IPS DF 19.7 (cell line): ENCODE data around the gene TUSC2.

Source experiments
- DNase-seq: peaks from one replicate; pipeline ENCODE4 v3.0.0-alpha.2; 2013; ENCODE audit warnings: low read depth, low spot score

The TUSC2 gene

GRCh38 chr3:50336452-50337174 lies 8.6 kb upstream of the TUSC2 start:
- no peak for DNase-seq

DNA sequence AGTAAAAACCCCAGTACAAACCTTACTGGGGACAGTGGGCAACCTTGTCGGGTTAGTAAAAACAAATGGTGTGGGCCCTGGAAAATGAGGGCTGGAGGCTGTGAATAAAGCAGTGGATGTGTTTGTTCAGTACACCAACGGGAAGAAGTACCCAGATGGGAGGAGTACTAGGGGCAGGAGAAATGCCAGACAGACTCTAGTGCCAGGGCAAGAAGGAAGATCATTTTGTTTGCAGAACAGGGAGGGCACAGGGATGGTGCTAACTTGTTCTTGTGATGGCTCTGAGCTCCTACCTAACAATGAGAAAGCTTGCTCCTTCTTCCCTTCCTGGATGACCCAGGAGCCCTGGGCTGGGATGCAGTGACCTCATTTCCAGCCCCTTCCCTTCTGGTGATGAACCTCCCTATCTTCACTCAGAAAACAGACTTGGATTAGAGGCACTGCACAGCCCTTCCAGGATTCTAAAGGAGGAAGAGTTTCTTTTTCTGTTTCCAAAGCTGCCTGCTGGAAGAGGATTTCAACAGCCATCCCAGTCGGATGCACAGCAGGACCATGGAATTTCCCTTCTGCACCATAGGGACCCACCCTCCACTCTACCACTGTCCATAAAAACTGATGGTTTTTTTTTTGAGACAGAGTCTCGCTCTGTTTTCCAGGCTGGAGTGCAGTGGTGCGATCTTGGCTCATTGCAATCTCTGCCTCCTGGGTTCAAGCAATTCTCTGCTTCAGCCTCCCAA lies 6.5 kb upstream of the TUSC2 start:
- DNase-seq, result no peak

DNA sequence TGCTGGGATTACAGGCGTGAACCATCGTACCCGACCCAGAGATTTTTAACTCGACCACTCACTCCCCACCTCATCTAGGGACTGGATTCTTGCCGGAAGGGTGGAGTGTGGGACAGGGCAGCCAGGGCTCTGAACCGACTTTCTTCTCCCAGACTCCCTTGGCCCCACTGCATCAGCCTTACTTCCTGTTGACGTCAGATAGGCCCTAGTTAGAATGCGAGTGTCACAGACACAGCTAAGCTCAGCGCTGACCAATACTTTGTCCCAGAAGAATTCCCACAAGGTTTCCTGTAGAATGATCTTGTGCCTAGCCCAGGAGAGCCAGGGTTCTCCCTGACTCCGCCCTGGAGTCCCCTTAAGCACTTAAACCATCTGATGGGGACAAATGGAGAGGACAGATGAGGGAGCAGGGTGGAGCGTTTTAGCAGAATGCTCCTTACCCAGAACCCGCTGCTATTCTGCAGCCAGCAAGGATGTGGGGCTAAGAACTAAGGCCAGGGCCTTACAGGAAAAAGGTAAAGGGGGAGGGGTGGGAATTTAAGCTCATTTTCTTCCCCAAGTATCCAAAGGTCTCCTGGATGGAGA lies 5.8 kb upstream of the TUSC2 start:
- DNase-seq, result no peak

GRCh38 chr3:50331364-50331907 lies 3.4 kb upstream of the TUSC2 start:
- DNase-seq, result no peak

DNA sequence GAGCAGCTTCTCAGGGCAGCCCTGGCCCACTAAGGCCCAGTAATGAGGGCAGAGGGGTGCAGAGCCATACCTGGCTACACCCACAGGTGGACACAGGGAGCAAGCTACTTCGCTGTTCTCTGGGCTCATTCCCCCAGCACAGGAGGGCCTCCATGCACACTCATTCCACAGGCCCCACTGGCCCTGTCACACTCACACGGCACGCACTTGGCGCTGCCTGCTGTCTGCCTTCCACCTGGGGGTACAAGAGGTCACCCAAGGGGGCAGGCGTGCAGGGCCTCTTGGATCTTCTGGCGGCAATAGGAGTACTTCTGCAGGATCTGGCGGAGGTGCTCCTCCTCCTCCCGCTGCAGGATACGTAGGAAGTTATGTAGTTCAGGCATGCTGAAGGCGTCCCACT lies 2.3 kb upstream of the TUSC2 start:
- DNase-seq, result no peak

GRCh38 chr3:50327129-50327528 lies 894 bp downstream of the TUSC2 start:
- no peak for DNase-seq

GRCh38 chr3:50326182-50326541 lies 1.9 kb downstream of the TUSC2 start:
- DNase-seq, result no peak

GRCh38 chr3:50325497-50326181 lies 2.4 kb downstream of the TUSC2 start:
- no peak for DNase-seq

- DNase-seq, result no peak
These were observed 2.9 kb downstream of the TUSC2 start for GRCh38 chr3:50325113-50325480.

DNA sequence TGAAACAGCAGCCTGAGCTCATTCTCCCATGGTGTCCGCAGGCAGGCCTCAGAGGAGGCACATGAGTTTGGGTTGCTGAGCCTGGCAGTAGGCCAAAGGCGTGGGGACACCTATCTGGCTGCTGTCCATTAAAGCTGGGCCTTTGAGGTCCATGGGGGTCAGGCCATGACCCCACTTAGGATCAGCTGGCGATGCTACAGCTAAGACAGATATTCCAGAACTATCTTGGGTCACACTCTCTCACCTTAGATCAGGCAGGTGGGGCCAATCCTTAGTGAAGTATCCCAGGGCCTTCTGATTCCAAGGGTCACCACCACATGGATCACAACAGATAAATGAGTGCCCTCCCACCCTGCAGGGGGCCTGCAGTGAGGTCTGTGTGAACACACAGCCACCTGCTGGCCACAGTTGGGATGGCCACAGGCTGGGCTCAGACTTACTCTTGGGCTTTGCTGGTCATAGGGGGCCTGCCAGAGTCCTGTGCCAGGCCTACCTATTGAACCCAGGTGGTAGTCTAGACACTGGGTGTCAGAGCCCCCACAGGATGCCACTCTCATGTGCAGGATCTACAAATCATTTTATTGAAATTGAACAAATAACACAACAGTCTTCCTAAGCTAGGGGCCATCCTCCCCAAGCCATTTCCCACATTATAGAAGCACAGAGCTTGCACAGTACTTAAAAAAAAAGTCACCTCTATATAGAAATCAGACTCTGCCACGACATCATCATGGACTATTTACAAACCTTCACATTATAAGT lies 3.5 kb downstream of the TUSC2 start:
- no peak for DNase-seq

DNA sequence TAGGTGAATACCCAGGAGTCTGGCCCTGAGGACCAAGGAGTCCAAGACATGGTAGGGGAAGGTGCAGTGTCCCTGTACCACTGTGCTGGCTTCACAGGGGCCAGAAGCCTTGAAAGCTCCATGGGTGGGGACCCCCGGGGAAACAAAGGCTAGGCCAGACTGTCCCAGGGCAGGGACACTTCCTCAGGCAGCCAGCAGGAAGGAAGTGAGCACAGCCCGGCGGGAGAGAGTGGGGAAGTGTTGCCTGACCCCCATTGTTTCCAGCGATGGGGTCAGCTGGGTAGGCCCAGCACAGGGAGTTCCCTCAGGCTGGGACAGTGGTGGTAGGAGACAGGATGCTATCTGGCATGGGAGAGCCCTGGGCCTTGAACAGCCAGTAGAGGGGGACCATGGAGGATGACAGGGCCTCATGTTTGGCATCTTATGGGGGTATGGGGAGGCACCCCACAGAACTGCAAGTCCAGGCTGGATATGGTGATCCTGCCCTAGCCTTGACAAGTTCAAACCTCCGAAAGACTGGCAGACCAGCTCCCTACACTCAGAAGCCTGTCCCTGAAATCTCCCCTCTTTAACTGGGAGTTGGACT lies 4.3 kb downstream of the TUSC2 start:
- no peak for DNase-seq

- DNase-seq, result no peak
These were observed 4.9 kb downstream of the TUSC2 start for GRCh38 chr3:50323092-50323600.

GRCh38 chr3:50322386-50323091 lies 5.5 kb downstream of the TUSC2 start, which contains the start of gene HYAL2:
Gene HYAL2 (minus strand): TSS chr3:50322745. CDS start chr3:50320489, 2,256 bp downstream.
- no peak for DNase-seq

- no peak for DNase-seq
These were observed 6.0 kb downstream of the TUSC2 start for GRCh38 chr3:50322115-50322385.

GRCh38 chr3:50321336-50322114 lies 6.5 kb downstream of the TUSC2 start:
- DNase-seq, result no peak

- DNase-seq, result no peak
These were observed 7.1 kb downstream of the TUSC2 start for GRCh38 chr3:50320853-50321335.

GRCh38 chr3:50319894-50320625 lies 8.0 kb downstream of the TUSC2 start:
- no peak for DNase-seq

DNA sequence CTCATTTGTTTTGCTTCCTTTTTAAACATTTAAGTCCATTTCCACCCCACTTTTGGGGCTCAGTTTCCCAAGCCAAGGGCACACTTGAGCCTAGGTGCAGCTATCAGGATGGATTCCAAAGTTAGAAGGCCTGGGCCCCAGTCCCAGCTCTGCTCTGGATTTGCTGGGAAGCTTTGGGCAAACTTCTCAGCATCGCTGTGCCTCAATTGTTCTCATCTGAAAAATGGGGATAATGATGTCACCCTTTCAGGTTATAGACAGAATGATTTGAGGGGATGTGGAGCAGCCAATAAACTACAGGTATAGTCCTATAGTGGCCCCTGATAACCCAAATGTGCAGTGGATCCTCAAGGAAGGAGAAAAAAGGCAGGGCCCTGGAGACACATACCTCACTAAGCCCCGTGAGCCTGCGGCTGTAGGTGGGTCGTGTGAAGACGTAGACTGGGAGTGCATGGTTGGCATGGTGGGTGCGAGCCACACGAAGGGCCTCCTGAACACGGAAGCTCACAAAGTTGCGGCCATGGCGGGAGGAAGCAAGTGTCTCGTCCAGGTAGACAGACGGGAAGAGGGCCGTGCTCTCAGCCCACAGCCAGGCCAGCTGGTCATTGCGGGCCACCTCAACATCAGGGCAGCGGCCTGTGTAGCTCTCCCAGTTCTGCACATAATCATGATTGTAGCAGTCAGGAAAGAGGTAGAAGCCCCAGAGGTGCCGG lies 8.7 kb downstream of the TUSC2 start:
- no peak for DNase-seq
